K562 (cell line): ENCODE data around the gene SLC22A1. TPM values are rescaled to one million over a fixed set of nuclear protein-coding genes. Genes with fewer than 3 reads are reported as not detected.

Experiments
- ATAC-seq: fragments of 200-7000 bp; cut with Tn5 transposase; 3 replicates; pipeline ENCODE4 v1.9.1; 2020; ENCODE audit warnings: moderate library complexity
- BruUV-seq: library from RNA; stranded (reverse); fragments of 400-500 nt; replicated peaks from 2 replicates; lab custom pipeline; 2021; lab: Mats Ljungman, UMichigan
- CTCF ChIA-PET: fragments of 300-600 bp; formaldehyde crosslinking; extraction: SDS; loops from one replicate; lab custom pipeline; 2021; ENCODE audit warnings: low intra/inter-chr PET ratio; lab: Yijun Ruan, JAX
- POLR2A ChIA-PET: fragments of 300-600, 350-650 bp; sonication (Branson Sonifier 250); formaldehyde crosslinking; extraction: SDS; loops from one replicate; lab custom pipeline; 2021; ENCODE audit warnings: antibody characterized with exemption, inconsistent platforms; lab: Yijun Ruan, JAX
- DNase-seq, 4 experiments: peaks; one replicate each; pipeline versions ENCODE4 v3.0.0 to v3.0.0-alpha.2; 2011 to 2018; ENCODE audit warnings: low spot score in 3 of 4, mixed read lengths in 3 of 4; ENCODE audit errors: extremely low read depth in 1 of 4
- FAIRE-seq: peaks from 2 replicates; lab custom pipeline; 2011; peaks lifted over from hg19 to GRCh38; lab: Jason Lieb, UNC
- H2AFZ ChIP-seq: 2 replicates; pipeline ENCODE4 v1.6.0; 2011; ENCODE audit warnings: low read depth, low read length, control low read depth, inconsistent platforms
- H3K27ac ChIP-seq: fragments of 200-600 bp; 3 replicates; pipeline ENCODE4 v1.8.0; 2011; ENCODE audit warnings: low read depth, mild to moderate bottlenecking, control low read depth, inconsistent platforms, low read length, moderate library complexity, mixed read lengths; ENCODE audit errors: extremely low read depth
- H3K27me3 ChIP-seq, 2 experiments: fragments of 300-600 bp in 1 of 2; 2 replicates in 1 of 2; 3 replicates in 1 of 2; pipeline versions ENCODE4 v1.6.0 to v1.8.0; 2011; ENCODE audit warnings: inconsistent platforms in 2 of 2, low read length in 2 of 2, mild to moderate bottlenecking in 1 of 2, mixed read lengths in 1 of 2, moderate library complexity in 1 of 2; ENCODE audit not compliant: control insufficient read depth in 2 of 2, insufficient read depth in 2 of 2
- H3K36me3 ChIP-seq: fragments of 300-600 bp; 3 replicates; pipeline ENCODE4 v1.8.0; 2011; ENCODE audit warnings: mild to moderate bottlenecking, low read length, inconsistent platforms; ENCODE audit not compliant: control insufficient read depth, insufficient read depth
- H3K4me1 ChIP-seq, 2 experiments: fragments of 200-600 bp in 1 of 2; replicated peaks in 1 of 2; 2 replicates in 1 of 2; 3 replicates in 1 of 2; pipeline versions ENCODE4 v1.5.1 to v1.8.0; 2011; ENCODE audit warnings: inconsistent platforms in 2 of 2, low read length in 2 of 2, mild to moderate bottlenecking in 1 of 2, mixed read lengths in 1 of 2, moderate library complexity in 1 of 2; ENCODE audit not compliant: control insufficient read depth in 2 of 2, insufficient read depth in 2 of 2
- H3K4me2 ChIP-seq: 2 replicates; pipeline ENCODE4 v1.6.1; 2011; ENCODE audit warnings: low read length, control low read depth, inconsistent platforms, mixed read lengths; ENCODE audit not compliant: insufficient read depth
- H3K4me3 ChIP-seq: fragments of 200-600 bp; sonication (generic), shearing (Covaris generic); 2 replicates; pipeline ENCODE4 v1.5.1; 2016; ENCODE audit warnings: control low read depth, inconsistent platforms
- H3K79me2 ChIP-seq: fragments of 200-600 bp; 3 replicates; pipeline ENCODE4 v1.8.0; 2011; ENCODE audit warnings: low read length, inconsistent platforms; ENCODE audit not compliant: control insufficient read depth, insufficient read depth
- H3K9ac ChIP-seq, 2 experiments: 2 replicates each; pipeline versions ENCODE4 v1.6.0 to v1.6.1; 2011; ENCODE audit warnings: low read depth in 2 of 2, low read length in 2 of 2, control low read depth in 1 of 2, inconsistent platforms in 1 of 2, mild to moderate bottlenecking in 1 of 2, mixed read lengths in 1 of 2; ENCODE audit not compliant: insufficient read depth in 1 of 2
- H3K9me1 ChIP-seq: one replicate; pipeline ENCODE4 v1.6.0; 2011; ENCODE audit warnings: inconsistent platforms, mild to moderate bottlenecking, low read length, moderate library complexity; ENCODE audit not compliant: control insufficient read depth, insufficient read depth
- H3K9me3 ChIP-seq: replicated peaks from 2 replicates; pipeline ENCODE4 v1.5.1; 2011; ENCODE audit warnings: low read depth, low read length, inconsistent platforms; ENCODE audit not compliant: control insufficient read depth, insufficient read depth
- H4K20me1 ChIP-seq: replicated peaks from 2 replicates; pipeline ENCODE4 v1.6.1; 2011; ENCODE audit warnings: low read length, inconsistent platforms, mixed read lengths; ENCODE audit not compliant: control insufficient read depth, insufficient read depth
- HES1 ChIP-seq: fragments of 450-650 bp; IDR thresholded peaks from 2 replicates; pipeline ENCODE4 v1.6.1; 2016; ENCODE audit warnings: low read depth, mild to moderate bottlenecking, moderate library complexity
- MEF2A ChIP-seq: IDR thresholded peaks from 2 replicates; pipeline ENCODE4 v1.6.1; 2011; ENCODE audit warnings: low read depth, mild to moderate bottlenecking, low read length, moderate library complexity; ENCODE audit not compliant: control insufficient read depth
- ZBTB5 ChIP-seq: fragments of 450-650 bp; IDR thresholded peaks from 2 replicates; pipeline ENCODE4 v1.6.1; 2017; ENCODE audit warnings: antibody characterized with exemption
- ZNF124 ChIP-seq: sonication (generic); formaldehyde crosslinking; IDR thresholded peaks from 2 replicates; pipeline ENCODE4 v1.8.1; 2022; ENCODE audit warnings: missing genetic modification reagents
- ZNF408 ChIP-seq: fragments of 250-450 bp; sonication (Bioruptor Pico); IDR thresholded peaks from 2 replicates; pipeline ENCODE4 v1.4.0; 2020; ENCODE audit warnings: low read depth, mild to moderate bottlenecking, moderate library complexity
- WGBS: fragments of 100-300 bp; shearing (Covaris generic); methylation state at CpG from one replicate; pipeline ENCODE4 v1.1.6; 2016; ENCODE audit warnings: low coverage, mixed read lengths; ENCODE audit not compliant: insufficient coverage; ENCODE audit errors: missing lambda C conversion rate; 5-methylcytosine and 5-hydroxymethylcytosine counted together
- in situ Hi-C: fragments of 300-500 bp; cut with MboI; formaldehyde crosslinking; loops from 4 replicates; pipeline ENCODE4 v1.15.0; 2018; ENCODE audit warnings: inconsistent platforms, mixed read lengths
- intact Hi-C: fragments of 100-400 bp; cut with micrococcal nuclease; formaldehyde crosslinking; loops from 2 replicates; pipeline ENCODE4 v1.14.2; 2022
- polyA plus RNA-seq, 8 experiments: library from polyadenylated mRNA; depleted of rRNA in 4 of 8; stranded (reverse) in 5 of 8; unstranded in 3 of 8; fragments of >200 nt; fragmentation: Nextera tagmentation in 2 of 8; fragmentation: Illumina TruSeq in 1 of 8; extraction: Ambion mirVana in 2 of 8; extraction: Trizol in 1 of 8; gene quantifications; 2 replicates each; pipeline versions ENCODE4 v1.2.1 to v1.2.3, GENCODE V29; 2011 to 2014; ENCODE audit warnings: inconsistent platforms in 1 of 8, missing spikeins in 1 of 8
- total RNA-seq, 7 experiments: library from RNA; depleted of rRNA in 6 of 7; stranded (reverse); fragments of >200 nt in 6 of 7; fragmentation: Illumina TruSeq in 2 of 7; extraction: Trizol in 2 of 7; gene quantifications; 2 replicates each; pipeline versions ENCODE4 v1.2.1 to v1.2.3, GENCODE V29; 2011 to 2021; ENCODE audit warnings: low replicate concordance in 1 of 7

The SLC22A1 gene
- total and polyA plus RNA-seq, 9 of the 15 experiments (the other 6 are each of a cell fraction or from before 2014, with no cell fraction given), result 0.11 to 0.60 (median 0.26) TPM; not detected in 4

GRCh38 chr6:160118620-160119229 is 2.9 kb upstream of the SLC22A1 start (continued):
- TF ChIP-seq MEF2A (no peak), ZBTB5 (no peak), ZNF408 (CRISPR knock-in tag) (no peak), ZNF124 (CRISPR knock-in tag) (no peak)

- WGBS, result 80% methylated on average over 1 of the region's 1 CpG
- no TSS peak for BruUV-seq
- no peaks in the 10 kb centered on the region; the same call in 1 of the 2 replicates for H4K20me1 ChIP-seq
- H3K9me1 ChIP-seq, result no peaks in the 10 kb centered on the region
- no peak overlapping the region for H3K27ac ChIP-seq
- no peak overlapping the region for H3K4me2 ChIP-seq
- no peak overlapping the region for H3K9ac ChIP-seq
- H3K79me2 ChIP-seq, result no peaks in the 10 kb centered on the region
- POLR2A ChIA-PET, result interaction anchor here (0.7 kb wide), 1 partner anchor 1120 kb away, joined by 3 read pairs; the partner anchor contains the start of gene RSPH3
- ATAC-seq (no peak), FAIRE-seq (peak; percentile 15), DNase-seq (no peak)
- TF ChIP-seq HES1, result no peak
- no peak overlapping the region for H2AFZ ChIP-seq
- peaks cover 0 to 7% of the 10 kb centered on the region in 2 experiments; a peak in 1 of 5 replicates for H3K4me1 ChIP-seq
- no peaks in the 10 kb centered on the region for H3K36me3 ChIP-seq
- no peaks in the 10 kb centered on the region; the same call in 1 of the 2 replicates for H3K9me3 ChIP-seq
- intact Hi-C loops (no loop called here), in situ Hi-C loops (no loop called here)
- H3K27me3 ChIP-seq, result peaks cover 0 to 3% of the 10 kb centered on the region in 2 experiments; a peak in 1 of 5 replicates
- H3K4me3 ChIP-seq, result no peak overlapping the region
- CTCF ChIA-PET, result no interaction called here
Observed at GRCh38 chr6:160120087-160120486, 1.5 kb upstream of the SLC22A1 start.
